GM21381 (cell line): Measurements from ENCODE around the gene SHLD1.

Experiments
- ATAC-seq: cut with Tn5 transposase; IDR thresholded peaks from one replicate; pipeline ENCODE4 v1.9.1; 2021; ENCODE audit warnings: mild to moderate bottlenecking, moderate library complexity; ENCODE audit not compliant: unreplicated experiment

The SHLD1 gene

GRCh38 chr20:5885866-5886265 lies 135.7 kb downstream of the SHLD1 start:
- no peak for ATAC-seq

DNA sequence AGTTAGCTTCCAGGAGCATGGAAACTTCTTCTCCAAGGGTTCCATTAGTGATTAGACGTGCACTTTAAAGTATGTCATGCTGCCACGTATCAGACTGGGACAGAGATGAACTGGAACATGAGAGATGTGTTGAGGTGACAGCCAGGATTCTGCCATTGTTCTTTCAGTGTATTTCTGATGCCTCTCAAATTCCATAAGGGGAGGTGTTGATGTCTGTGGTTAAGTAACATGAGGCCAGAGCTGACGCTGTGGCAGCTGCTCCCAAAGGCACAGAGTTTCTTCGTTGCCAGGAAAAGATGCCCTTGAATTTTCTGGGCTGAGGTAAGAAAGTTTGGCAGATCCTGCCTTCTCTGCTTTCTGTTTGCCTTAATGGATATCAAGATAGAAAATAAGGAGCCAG lies 136.6 kb downstream of the SHLD1 start:
- no peak for ATAC-seq

DNA sequence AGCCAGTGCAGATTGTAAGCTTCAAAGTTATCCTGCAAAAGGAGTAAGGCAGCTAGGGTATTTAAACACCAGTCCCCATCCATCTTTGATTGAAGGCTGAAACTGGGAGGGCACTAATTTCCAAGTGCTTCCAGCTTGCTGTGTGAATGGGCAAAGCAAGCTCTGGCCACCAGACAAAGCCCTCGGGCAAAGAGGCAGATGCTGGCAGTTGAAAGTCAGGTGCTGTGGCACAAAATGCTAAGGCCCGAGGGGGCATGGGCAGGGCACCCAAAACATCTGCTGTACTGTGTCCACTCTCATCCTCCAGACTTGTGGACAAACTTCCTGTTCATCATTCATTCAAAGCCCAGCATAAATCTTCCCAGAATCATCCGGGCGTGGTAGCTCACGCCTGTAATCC lies 137.2 kb downstream of the SHLD1 start:
- ATAC-seq, result no peak

- ATAC-seq, result no peak
Observed at GRCh38 chr20:5888041-5888440, 137.8 kb downstream of the SHLD1 start.

GRCh38 chr20:5890773-5891441 lies 140.7 kb downstream of the SHLD1 start:
- ATAC-seq, result no peak

- no peak for ATAC-seq
Observed at GRCh38 chr20:5893052-5893451, 142.9 kb downstream of the SHLD1 start.

DNA sequence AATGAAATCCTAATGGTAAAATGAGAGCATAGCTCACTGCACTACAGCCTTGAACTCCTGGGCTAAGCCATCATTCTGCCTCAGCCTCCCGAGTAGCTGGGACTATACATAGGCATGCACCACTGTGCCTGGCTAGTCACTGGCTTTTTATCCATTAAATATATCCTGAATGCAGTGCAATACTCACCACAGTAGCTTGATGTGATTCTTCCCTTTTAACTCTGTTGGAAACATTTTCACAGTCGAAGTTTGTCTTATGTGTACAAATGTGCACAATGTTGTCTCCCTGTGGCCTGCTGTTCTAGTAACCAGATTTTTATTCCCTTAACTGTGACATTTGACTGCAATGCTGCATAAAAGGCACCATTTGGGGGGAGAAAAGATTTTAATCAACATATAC lies 143.4 kb downstream of the SHLD1 start:
- ATAC-seq, result no peak

GRCh38 chr20:5895626-5896025 lies 145.4 kb downstream of the SHLD1 start:
- no peak for ATAC-seq

DNA sequence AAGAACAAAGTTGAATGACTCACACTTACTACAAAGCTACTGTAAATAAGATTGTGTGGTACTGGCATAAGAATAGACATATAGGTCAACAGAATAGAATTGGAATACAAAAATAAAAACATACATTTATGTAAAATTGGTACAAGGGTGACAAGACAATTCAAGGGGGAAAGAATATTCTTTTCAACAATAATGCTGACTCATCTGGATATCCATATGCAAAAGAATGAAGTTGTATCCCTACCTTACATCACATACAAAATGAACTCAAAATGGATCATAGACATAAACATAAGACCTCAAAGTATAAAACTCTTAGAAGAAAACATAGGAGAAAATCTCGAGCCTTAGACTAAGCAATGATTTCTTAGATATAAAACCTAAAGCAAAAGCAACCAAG lies 149.2 kb downstream of the SHLD1 start:
- ATAC-seq, result no peak

DNA sequence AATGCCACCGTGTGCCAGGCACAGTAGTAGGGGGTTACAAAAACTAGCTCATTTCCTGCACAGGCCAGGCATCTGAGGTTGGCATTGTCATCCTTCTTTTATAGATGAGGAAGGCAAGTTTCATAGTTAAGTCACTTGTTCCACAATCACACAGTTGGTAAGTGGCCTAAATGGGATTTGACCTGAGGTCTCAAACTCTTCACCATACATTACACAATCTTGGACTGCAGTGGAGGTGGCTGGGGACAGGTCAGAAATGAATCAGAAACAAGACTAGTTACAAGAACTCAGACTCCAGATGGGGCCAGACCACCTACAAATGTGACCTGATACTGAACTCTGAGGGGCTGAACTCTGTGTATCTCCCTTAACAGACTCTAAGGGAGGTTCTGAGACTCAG lies 150.7 kb downstream of the SHLD1 start:
- no peak for ATAC-seq

DNA sequence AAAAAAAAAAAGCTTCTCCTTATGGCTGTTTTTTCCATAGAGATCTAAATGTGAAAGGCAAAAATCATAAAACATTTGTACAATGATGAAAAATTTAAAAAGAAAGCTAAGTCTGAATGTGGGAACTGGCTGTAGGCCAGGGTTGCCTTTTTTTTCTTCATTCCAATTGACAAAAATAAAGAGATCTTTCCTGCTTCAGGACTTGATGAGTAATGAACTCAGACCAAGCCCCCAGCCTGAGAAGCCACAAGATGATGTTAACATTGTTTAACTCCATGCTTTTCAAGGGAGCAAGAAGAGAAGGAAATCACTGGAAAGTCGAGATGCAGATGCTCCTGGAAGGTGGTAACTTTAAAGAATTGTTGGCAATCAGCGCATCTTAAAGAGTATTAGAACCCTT lies 158.8 kb downstream of the SHLD1 start:
- ATAC-seq, result no peak

GRCh38 chr20:5910186-5910585 lies 160.0 kb downstream of the SHLD1 start:
- no peak for ATAC-seq

GRCh38 chr20:5913166-5913565 lies 163.0 kb downstream of the SHLD1 start:
- ATAC-seq, result no peak
